SK-N-SH (cell line): ENCODE results near the gene SLC25A25. TPM values are rescaled to one million over a fixed set of nuclear protein-coding genes. Genes with fewer than 3 reads are reported as not detected.
A peak's percentile ranks its signal among the peaks of the same experiment; 100 is the strongest.
"Not testable (repeated sequence)": the region's sequence is repeated elsewhere in the genome, so short reads cannot be mapped to it uniquely, and the experiment has no call there.

Experiments
- CTCF ChIA-PET: fragments of 300-600, 350-600 bp; formaldehyde crosslinking; extraction: SDS; loops from one replicate; lab custom pipeline; 2021; lab: Yijun Ruan, JAX
- POLR2A ChIA-PET: fragments of 350-600 bp; sonication (Branson Sonifier 250); formaldehyde crosslinking; extraction: SDS; loops from one replicate; lab custom pipeline; 2020; ENCODE audit warnings: antibody characterized with exemption, inconsistent platforms; lab: Yijun Ruan, JAX
- DNase-seq: peaks from one replicate; pipeline ENCODE4 v3.0.0; 2012
- H2AFZ ChIP-seq: fragments of 200-600 bp; sonication (generic); 2 replicates; pipeline ENCODE4 v1.8.1; 2016; ENCODE audit warnings: antibody characterized with exemption, mild to moderate bottlenecking, low read depth
- H3F3A ChIP-seq: fragments of 200-600 bp; sonication (generic); replicated peaks from 2 replicates; pipeline ENCODE3; 2016; ENCODE audit warnings: antibody characterized with exemption, mild to moderate bottlenecking; ENCODE audit not compliant: insufficient read depth
- H3K27ac ChIP-seq, 2 experiments: fragments of 200-500 bp in 1 of 2; fragments of 200-600 bp in 1 of 2; sonication (Bioruptor generic) in 1 of 2; sonication (generic), shearing (Covaris generic) in 1 of 2; 2 replicates each; pipeline versions ENCODE4 v1.5.1 to v1.6.1; 2014 to 2016; ENCODE audit warnings: low read depth in 2 of 2, inconsistent platforms in 1 of 2, low read length in 1 of 2, mild to moderate bottlenecking in 1 of 2, mixed read lengths in 1 of 2
- H3K27me3 ChIP-seq: fragments of 200-600 bp; sonication (generic), shearing (Covaris generic); 2 replicates; pipeline ENCODE4 v1.6.1; 2016; ENCODE audit warnings: mixed run types; ENCODE audit not compliant: insufficient read depth
- H3K36me3 ChIP-seq, 2 experiments: fragments of 200-500 bp in 1 of 2; fragments of 200-600 bp in 1 of 2; sonication (Bioruptor generic) in 1 of 2; sonication (generic) in 1 of 2; replicated peaks in 1 of 2; 2 replicates each; pipeline versions ENCODE3 to v1.5.1; 2014 to 2016; ENCODE audit warnings: low read length in 1 of 2, mild to moderate bottlenecking in 1 of 2; ENCODE audit not compliant: insufficient read depth in 2 of 2, control insufficient read depth in 1 of 2
- H3K4me1 ChIP-seq, 2 experiments: fragments of 200-500 bp in 1 of 2; fragments of 200-600 bp in 1 of 2; sonication (Bioruptor generic) in 1 of 2; sonication (generic), shearing (Covaris generic) in 1 of 2; 2 replicates each; pipeline versions ENCODE4 v1.5.1 to v1.6.1; 2014 to 2016; ENCODE audit warnings: low read depth in 1 of 2, low read length in 1 of 2, mixed run types in 1 of 2; ENCODE audit not compliant: insufficient read depth in 2 of 2, control insufficient read depth in 1 of 2
- H3K4me2 ChIP-seq: fragments of 200-600 bp; sonication (generic), shearing (Covaris generic); 2 replicates; pipeline ENCODE4 v1.6.1; 2017; ENCODE audit warnings: mixed run types
- H3K4me3 ChIP-seq, 2 experiments: fragments of 200-500 bp in 1 of 2; fragments of 200-600 bp in 1 of 2; sonication (Bioruptor generic) in 1 of 2; sonication (generic), shearing (Covaris generic) in 1 of 2; 2 replicates each; pipeline versions ENCODE4 v1.5.1 to v1.8.1; 2014 to 2016; ENCODE audit warnings: low read depth in 2 of 2, inconsistent platforms in 1 of 2, low read length in 1 of 2, mild to moderate bottlenecking in 1 of 2, mixed read lengths in 1 of 2, moderate library complexity in 1 of 2
- H3K79me2 ChIP-seq: fragments of 200-600 bp; sonication (generic); 2 replicates; pipeline ENCODE4 v1.8.1; 2017; ENCODE audit warnings: mild to moderate bottlenecking; ENCODE audit not compliant: insufficient read depth
- H3K9ac ChIP-seq: fragments of 200-600 bp; sonication (generic); 2 replicates; pipeline ENCODE4 v1.6.1; 2017; ENCODE audit warnings: mixed run types
- H3K9me2 ChIP-seq: fragments of 200-600 bp; sonication (generic); 2 replicates; pipeline ENCODE4 v1.6.1; 2017; ENCODE audit warnings: mixed run types
- H3K9me3 ChIP-seq: fragments of 200-600 bp; sonication (generic); 2 replicates; pipeline ENCODE4 v1.6.1; 2017; ENCODE audit warnings: mixed run types, mild to moderate bottlenecking, moderate library complexity
- H4K20me1 ChIP-seq: fragments of 200-600 bp; sonication (generic); 2 replicates; pipeline ENCODE4 v1.6.1; 2017; ENCODE audit warnings: mild to moderate bottlenecking, mixed run types; ENCODE audit not compliant: insufficient read depth
- EP300 ChIP-seq, 2 experiments: IDR thresholded peaks; 2 replicates each; pipeline versions ENCODE4 v1.4.0 to v1.6.1; 2012; ENCODE audit warnings: borderline replicate concordance in 1 of 2, low read depth in 1 of 2, low read length in 1 of 2
- FOSL2 ChIP-seq: IDR thresholded peaks from 2 replicates; pipeline ENCODE4 v1.4.0; 2012; ENCODE audit warnings: low read depth, mild to moderate bottlenecking, moderate library complexity, borderline replicate concordance
- FOXM1 ChIP-seq: IDR thresholded peaks from 2 replicates; pipeline ENCODE4 v1.4.0; 2012; ENCODE audit warnings: low read depth, mild to moderate bottlenecking
- GATA2 ChIP-seq: sonication (generic); formaldehyde crosslinking; IDR thresholded peaks from 2 replicates; pipeline ENCODE4 v1.5.0; 2020; ENCODE audit warnings: mild to moderate bottlenecking, missing genetic modification reagents
- MAX ChIP-seq: IDR thresholded peaks from 2 replicates; pipeline ENCODE4 v1.4.0; 2012; ENCODE audit warnings: low read depth
- MEF2A ChIP-seq: IDR thresholded peaks from 2 replicates; pipeline ENCODE4 v1.4.0; 2012; ENCODE audit warnings: low read depth, borderline replicate concordance
- MXI1 ChIP-seq: IDR thresholded peaks from 2 replicates; pipeline ENCODE4 v1.6.1; 2012; ENCODE audit warnings: mild to moderate bottlenecking, low read depth, low read length, improper control_type of control experiment
- RAD21 ChIP-seq: IDR thresholded peaks from 2 replicates; pipeline ENCODE4 v1.6.1; 2012; ENCODE audit warnings: mild to moderate bottlenecking, low read length
- SMC3 ChIP-seq: IDR thresholded peaks from 2 replicates; pipeline ENCODE4 v1.6.1; 2012; ENCODE audit warnings: low read depth, low read length, improper control_type of control experiment
- TAF1 ChIP-seq: IDR thresholded peaks from 2 replicates; pipeline ENCODE4 v1.6.1; 2012; ENCODE audit warnings: low read depth, mild to moderate bottlenecking, low read length, moderate library complexity, borderline replicate concordance
- WGBS: methylation state at CpG from one replicate; pipeline ENCODE4 v1.1.6; 2017; ENCODE audit warnings: low lambda C conversion rate; 5-methylcytosine and 5-hydroxymethylcytosine counted together
- polyA plus RNA-seq, 3 experiments: library from polyadenylated mRNA; depleted of rRNA; stranded (reverse); fragments of >200 nt; gene quantifications; 2 replicates each; pipeline ENCODE4 v1.2.3, GENCODE V29; 2012
- TF ChIP-seq, protein P1 (sequence below): fragments of 150-350 bp; IDR thresholded peaks from 2 replicates; pipeline ENCODE4 v1.6.1; 2016; ENCODE audit warnings: mild to moderate bottlenecking, low read depth, low read length
- TF ChIP-seq, protein P2 (sequence below): fragments of 150-350 bp; IDR thresholded peaks from 2 replicates; pipeline ENCODE4 v1.6.1; 2017; ENCODE audit warnings: antibody characterized with exemption, low read length, low read depth, borderline replicate concordance
- TF ChIP-seq, protein P3 (sequence below): fragments of 200-600 bp; sonication (generic); IDR thresholded peaks from 2 replicates; pipeline ENCODE4 v1.6.1; 2017; ENCODE audit warnings: antibody characterized with exemption, mild to moderate bottlenecking, moderate library complexity

SLC25A25 gene
- polyA plus RNA-seq, 1 of the 3 experiments (the other 2 are of a cell fraction) = 12.1 TPM

DNA sequence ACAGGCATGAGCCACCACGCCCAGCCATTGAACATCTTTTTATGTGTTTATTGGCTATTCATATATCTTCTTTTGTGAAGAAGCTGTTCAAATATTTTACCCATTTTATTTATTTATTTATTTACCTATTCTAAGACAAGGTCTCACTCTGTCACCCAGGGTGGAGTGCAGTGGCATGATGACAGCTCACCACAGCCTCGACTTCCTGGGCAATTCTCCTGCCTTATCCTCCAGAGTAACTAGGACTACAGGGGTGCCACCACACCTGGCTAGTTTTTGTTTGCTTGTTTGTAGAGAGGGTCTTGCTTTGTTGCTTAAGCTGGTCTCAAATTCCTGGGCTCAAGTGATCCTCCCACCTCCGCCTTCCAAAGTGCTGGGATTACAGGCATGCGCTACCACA is 34.4 kb upstream of the SLC25A25 start:
- TF ChIP-seq, protein P1, sequence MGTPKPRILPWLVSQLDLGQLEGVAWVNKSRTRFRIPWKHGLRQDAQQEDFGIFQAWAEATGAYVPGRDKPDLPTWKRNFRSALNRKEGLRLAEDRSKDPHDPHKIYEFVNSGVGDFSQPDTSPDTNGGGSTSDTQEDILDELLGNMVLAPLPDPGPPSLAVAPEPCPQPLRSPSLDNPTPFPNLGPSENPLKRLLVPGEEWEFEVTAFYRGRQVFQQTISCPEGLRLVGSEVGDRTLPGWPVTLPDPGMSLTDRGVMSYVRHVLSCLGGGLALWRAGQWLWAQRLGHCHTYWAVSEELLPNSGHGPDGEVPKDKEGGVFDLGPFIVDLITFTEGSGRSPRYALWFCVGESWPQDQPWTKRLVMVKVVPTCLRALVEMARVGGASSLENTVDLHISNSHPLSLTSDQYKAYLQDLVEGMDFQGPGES = no peak
- TF ChIP-seq FOXM1 = no peak
- no peak for TF ChIP-seq TAF1
- TF ChIP-seq GATA2 (CRISPR knock-in tag) = no peak
- TF ChIP-seq, protein P2, sequence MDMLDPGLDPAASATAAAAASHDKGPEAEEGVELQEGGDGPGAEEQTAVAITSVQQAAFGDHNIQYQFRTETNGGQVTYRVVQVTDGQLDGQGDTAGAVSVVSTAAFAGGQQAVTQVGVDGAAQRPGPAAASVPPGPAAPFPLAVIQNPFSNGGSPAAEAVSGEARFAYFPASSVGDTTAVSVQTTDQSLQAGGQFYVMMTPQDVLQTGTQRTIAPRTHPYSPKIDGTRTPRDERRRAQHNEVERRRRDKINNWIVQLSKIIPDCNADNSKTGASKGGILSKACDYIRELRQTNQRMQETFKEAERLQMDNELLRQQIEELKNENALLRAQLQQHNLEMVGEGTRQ = no peak
- no peak for TF ChIP-seq EP300 (IDR thresholded peaks at IDR 0.05; ENCODE audit: borderline replicate concordance in 1 of 2, low read depth in 1 of 2, low read length in 1 of 2)
- no peak for TF ChIP-seq MXI1
- TF ChIP-seq FOSL2 = no peak
- Histone ChIP-seq H3K36me3 (no peaks in the 10 kb centered on the region), H3K27me3 (no peaks in the 10 kb centered on the region), H3K27ac (no peak overlapping the region), H3K79me2 (no peaks in the 10 kb centered on the region), H4K20me1 (no peaks in the 10 kb centered on the region), H3F3A (no peaks in the 10 kb centered on the region), H3K4me1 (no peaks in the 10 kb centered on the region; a peak in 1 of 4 replicates), H3K4me2 (no peak overlapping the region), H3K9me3 (no peaks in the 10 kb centered on the region), H3K4me3 (no peak overlapping the region), H3K9ac (no peak overlapping the region), H3K9me2 (no peaks in the 10 kb centered on the region), H2AFZ (no peak overlapping the region)
- ChIA-PET CTCF (interaction anchor here (1.4 to 12.7 kb wide), 14 partner anchors 8 to 164 kb away, joined by 5 to 219 read pairs (median 19); partner anchors contain the start of gene DPM2), POLR2A (no interaction called here)
- 91% methylated on average over 4 of the region's 4 CpGs for WGBS
- no peak for DNase-seq

GRCh38 chr9:128034821-128035652 is 33.0 kb upstream of the SLC25A25 start:
- CTCF ChIA-PET = interaction anchor here (0.6 to 12.7 kb wide), 52 partner anchors 9 to 263 kb away, joined by 3 to 219 read pairs (median 5); partner anchors contain the start of genes DPM2, EEIG1, NAIF1 and PIP5KL1

GRCh38 chr9:128036522-128036921 is 31.5 kb upstream of the SLC25A25 start:
- not testable (repeated sequence) for H3K27ac ChIP-seq, H3K4me3 ChIP-seq, H3K9me2 ChIP-seq, H3K36me3 ChIP-seq, H3K9ac ChIP-seq, H3K9me3 ChIP-seq, H3K27me3 ChIP-seq, H2AFZ ChIP-seq, H3K4me1 ChIP-seq, H3K4me2 ChIP-seq, H3F3A ChIP-seq, DNase-seq, H4K20me1 ChIP-seq, H3K79me2 ChIP-seq
- ChIA-PET POLR2A (interaction anchor here (0.7 kb wide), 1 partner anchor 234 kb away, joined by 4 read pairs; no protein-coding TSS in a partner anchor), CTCF (interaction anchor here (1.4 to 12.7 kb wide), 9 partner anchors 18 to 167 kb away, joined by 3 to 219 read pairs (median 35); partner anchors contain the start of genes DPM2, EEIG1 and PIP5KL1)
- 76% methylated on average over 3 of the region's 3 CpGs for WGBS

More at GRCh38 chr9:128034821-128035652, 33.0 kb upstream of the SLC25A25 start:
- TF ChIP-seq SMC3 (peak; percentile 94), RAD21 (peak; percentile 96), MEF2A (no peak), MXI1 (peak; percentile 41; the same call in 1 of the 2 replicates), MAX (peak; percentile 79)
- TF ChIP-seq, protein P3, sequence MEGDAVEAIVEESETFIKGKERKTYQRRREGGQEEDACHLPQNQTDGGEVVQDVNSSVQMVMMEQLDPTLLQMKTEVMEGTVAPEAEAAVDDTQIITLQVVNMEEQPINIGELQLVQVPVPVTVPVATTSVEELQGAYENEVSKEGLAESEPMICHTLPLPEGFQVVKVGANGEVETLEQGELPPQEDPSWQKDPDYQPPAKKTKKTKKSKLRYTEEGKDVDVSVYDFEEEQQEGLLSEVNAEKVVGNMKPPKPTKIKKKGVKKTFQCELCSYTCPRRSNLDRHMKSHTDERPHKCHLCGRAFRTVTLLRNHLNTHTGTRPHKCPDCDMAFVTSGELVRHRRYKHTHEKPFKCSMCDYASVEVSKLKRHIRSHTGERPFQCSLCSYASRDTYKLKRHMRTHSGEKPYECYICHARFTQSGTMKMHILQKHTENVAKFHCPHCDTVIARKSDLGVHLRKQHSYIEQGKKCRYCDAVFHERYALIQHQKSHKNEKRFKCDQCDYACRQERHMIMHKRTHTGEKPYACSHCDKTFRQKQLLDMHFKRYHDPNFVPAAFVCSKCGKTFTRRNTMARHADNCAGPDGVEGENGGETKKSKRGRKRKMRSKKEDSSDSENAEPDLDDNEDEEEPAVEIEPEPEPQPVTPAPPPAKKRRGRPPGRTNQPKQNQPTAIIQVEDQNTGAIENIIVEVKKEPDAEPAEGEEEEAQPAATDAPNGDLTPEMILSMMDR = peak; percentile 72
- Histone ChIP-seq H3K36me3 (no peaks in the 10 kb centered on the region), H3K9me3 (no peaks in the 10 kb centered on the region), H3K79me2 (no peaks in the 10 kb centered on the region), H3K9me2 (no peaks in the 10 kb centered on the region), H3K4me1 (no peaks in the 10 kb centered on the region; a peak in 1 of 4 replicates), H3K4me3 (no peak overlapping the region; a peak in 1 of 4 replicates), H3F3A (no peaks in the 10 kb centered on the region), H3K4me2 (no peak overlapping the region), H3K9ac (no peak overlapping the region), H3K27ac (no peak overlapping the region; a peak in 1 of 4 replicates), H3K27me3 (no peaks in the 10 kb centered on the region), H2AFZ (no peak overlapping the region), H4K20me1 (no peaks in the 10 kb centered on the region)
- WGBS = 35% methylated on average over 6 of the region's 8 CpGs
- DNase-seq = peak; percentile 82
- POLR2A ChIA-PET = no interaction called here
